ENCODE results near the gene ZNF521.

GRCh38 chr18:25061395-25061794, 290.6 kb downstream of the ZNF521 start:
- TF ChIP-seq SUZ12 (IDR thresholded peaks at IDR 0.05; ENCODE audit: extremely low read depth, insufficient read depth, insufficient read length) (no peak), YY1 (IDR thresholded peaks at IDR 0.05; ENCODE audit: insufficient read depth, insufficient read length) (no peak), ZNF274 (IDR thresholded peaks at IDR 0.05; ENCODE audit: low read depth, low read length) (no peak)
